ENCODE data around the gene CPOX. TPM values are rescaled to one million over a fixed set of nuclear protein-coding genes. Genes with fewer than 3 reads are reported as not detected.
"Not testable (repeated sequence)": the region's sequence is repeated elsewhere in the genome, so short reads cannot be mapped to it uniquely, and the experiment has no call there.

The CPOX gene
- total RNA-seq, 1 donor from 2014 or later: 17.5 TPM

- no peak for DNase-seq (ENCODE audit: low spot score)
These were observed 31.5 kb downstream of the CPOX start for GRCh38 chr3:98561727-98562521.

DNA sequence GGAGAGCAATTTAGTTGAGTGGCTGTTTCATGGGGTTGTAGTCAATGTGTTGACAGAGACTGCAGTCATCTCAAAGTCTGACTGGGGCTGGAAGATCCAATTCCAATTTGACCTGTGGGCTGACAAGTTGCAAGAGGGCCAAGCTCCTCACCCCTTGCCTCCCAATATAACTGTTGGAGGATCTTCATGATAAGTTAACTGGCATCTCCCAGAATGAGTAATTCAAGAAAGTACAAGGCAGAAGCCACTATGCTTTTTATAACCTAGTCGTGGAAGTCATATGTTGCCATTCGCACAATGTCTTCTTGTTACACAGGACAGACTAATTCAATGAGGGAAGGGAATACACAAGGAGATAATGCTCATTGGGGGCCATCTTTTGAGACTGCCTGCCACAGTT lies 32.5 kb downstream of the CPOX start:
- no peak for DNase-seq (ENCODE audit: low spot score)

GRCh38 chr3:98559769-98560168 lies 33.6 kb downstream of the CPOX start:
- not testable (repeated sequence) for DNase-seq (ENCODE audit: low spot score)

- no peak for DNase-seq (ENCODE audit: low spot score)
These were observed 35.1 kb downstream of the CPOX start for GRCh38 chr3:98558100-98558827.

DNA sequence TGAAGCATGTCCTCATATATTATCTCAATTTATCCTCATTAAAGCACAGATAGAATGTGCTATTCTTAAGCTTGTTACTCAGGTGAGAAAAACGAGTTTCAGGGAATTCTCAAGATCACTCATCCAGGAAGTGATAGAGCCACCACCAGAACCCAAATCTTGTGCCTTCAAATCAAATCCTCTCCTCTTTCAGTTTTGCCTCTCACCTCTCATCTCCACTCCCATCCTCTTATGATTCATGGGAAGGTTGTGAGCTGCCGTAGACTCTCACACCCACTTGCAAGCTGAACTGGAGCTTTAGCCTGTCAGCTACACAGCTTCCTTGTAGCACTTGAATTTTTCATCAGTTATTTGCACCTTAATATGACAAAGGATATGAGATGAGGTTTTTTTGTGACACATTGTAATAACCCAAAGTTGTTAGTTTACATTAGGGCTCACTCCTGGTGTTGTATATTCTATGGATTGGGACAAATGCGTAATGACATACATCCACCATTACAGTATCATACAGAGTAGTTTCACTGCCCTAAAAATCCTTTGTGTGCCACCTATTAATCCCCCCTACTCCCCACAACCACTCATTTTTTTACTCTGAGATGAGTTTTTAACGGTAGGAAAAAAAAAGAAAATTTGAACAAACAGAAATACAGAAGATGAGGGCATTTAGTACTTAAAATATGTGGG lies 35.9 kb downstream of the CPOX start:
- DNase-seq (ENCODE audit: low spot score): no peak

GRCh38 chr3:98556164-98557130 lies 37.0 kb downstream of the CPOX start:
- DNase-seq (ENCODE audit: low spot score): no peak

DNA sequence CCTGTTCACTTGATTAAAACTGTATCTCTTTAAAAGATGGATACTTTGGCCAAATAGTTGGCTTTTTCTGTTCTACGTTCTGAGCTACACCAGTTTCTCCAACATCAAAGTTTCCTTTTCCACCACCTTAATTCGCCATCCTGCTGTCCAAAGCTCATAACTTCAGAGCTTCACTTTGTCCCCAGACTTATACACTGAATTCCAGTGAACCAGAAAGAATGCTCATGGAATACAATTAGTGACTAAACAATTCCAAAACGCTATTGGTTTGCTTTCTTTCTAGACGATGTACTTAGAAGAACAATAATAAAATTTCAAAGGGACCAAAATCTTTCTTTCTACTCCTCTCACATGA lies 38.4 kb downstream of the CPOX start:
- no peak for DNase-seq (ENCODE audit: low spot score)

- DNase-seq (ENCODE audit: low spot score): no peak
These were observed 38.8 kb downstream of the CPOX start for GRCh38 chr3:98554580-98554979.

DNA sequence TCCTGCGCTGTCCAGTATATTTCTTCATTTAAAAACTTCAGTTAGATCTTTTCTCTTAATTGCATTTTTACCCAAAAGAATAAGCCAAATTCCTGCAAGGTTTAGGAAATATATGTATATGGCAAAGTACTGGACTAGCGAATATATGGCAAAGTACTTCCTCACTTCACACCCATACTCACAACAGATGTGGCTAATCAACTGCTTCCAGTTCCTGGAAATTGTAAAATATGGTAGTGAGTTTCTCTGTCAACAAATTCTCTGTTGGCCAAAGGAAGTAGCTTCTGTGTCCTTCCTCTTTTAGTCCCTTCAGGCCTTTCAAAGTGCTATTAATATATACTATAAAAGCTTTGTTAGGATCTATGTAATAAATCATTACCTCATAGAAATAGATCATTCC lies 39.7 kb downstream of the CPOX start:
- no peak for DNase-seq (ENCODE audit: low spot score)

GRCh38 chr3:98553021-98553563 lies 40.3 kb downstream of the CPOX start:
- no peak for DNase-seq (ENCODE audit: low spot score)

GRCh38 chr3:98552232-98553020 lies 41.0 kb downstream of the CPOX start:
- DNase-seq (ENCODE audit: low spot score): no peak

- no peak for DNase-seq (ENCODE audit: low spot score)
These were observed 41.7 kb downstream of the CPOX start for GRCh38 chr3:98551754-98552153.

DNA sequence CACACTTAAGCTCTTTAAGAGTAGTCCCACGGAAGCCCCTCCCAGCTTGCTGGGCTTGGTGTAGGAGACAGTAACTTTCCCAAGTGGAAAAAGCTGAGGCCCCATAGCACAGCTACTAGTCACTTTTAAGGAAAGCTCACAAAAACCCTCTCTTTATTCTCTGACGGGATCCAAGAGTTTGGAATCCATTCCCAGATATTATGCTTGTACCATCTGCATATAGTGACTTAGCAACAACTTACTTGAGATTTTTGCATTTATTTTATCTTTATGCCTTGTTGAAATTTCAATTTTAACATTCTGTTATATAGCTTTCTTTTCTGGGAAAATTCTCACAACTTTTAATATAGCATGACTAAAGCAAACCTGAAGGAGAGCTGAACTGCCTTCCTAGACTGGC lies 42.2 kb downstream of the CPOX start:
- DNase-seq (ENCODE audit: low spot score): no peak

- DNase-seq (ENCODE audit: low spot score): no peak
These were observed 42.6 kb downstream of the CPOX start for GRCh38 chr3:98550833-98551232.

DNA sequence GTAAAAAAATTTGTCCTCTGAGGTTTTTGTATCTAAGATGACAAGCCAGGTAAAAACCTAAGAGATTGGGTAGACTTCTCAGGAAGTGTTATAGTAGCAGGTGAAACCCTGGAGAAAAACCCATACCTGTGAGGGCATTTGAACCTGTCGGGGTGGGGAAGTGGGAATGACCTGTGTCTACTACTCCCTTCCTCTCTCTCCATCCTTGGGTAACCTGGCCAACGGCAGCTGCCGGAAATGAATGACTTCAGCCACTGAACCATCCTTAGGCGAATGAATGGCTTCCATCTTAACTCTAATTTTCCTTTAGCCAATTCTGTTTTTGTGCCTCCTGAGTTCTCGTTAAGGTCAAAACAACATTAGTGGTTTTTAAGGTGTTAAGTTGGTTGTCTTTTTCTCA lies 44.9 kb downstream of the CPOX start:
- no peak for DNase-seq (ENCODE audit: low spot score)

- DNase-seq (ENCODE audit: low spot score): no peak
These were observed 47.5 kb downstream of the CPOX start for GRCh38 chr3:98545940-98546339.

DNA sequence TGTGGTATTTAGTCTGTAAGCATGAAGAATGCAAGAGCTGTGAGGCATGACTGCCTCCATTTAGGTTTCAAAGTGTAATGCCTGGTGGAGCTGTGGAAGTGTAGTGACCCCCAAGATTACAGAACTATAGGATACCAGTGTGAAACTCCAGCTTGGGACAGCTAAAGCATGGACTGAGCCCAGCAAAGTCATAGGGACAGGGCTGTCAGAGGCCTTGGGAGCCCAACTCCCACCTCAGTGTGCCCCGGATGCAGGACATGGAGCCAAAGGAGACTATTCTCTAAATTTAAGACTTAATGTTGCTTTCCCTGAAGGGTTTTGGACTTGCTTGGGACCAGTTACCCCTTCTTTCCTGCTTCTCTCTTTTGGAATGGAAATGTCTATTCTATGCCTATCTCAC lies 50.8 kb downstream of the CPOX start:
- DNase-seq (ENCODE audit: low spot score): no peak

- no peak for DNase-seq (ENCODE audit: low spot score)
These were observed 51.7 kb downstream of the CPOX start for GRCh38 chr3:98541695-98542094.

GRCh38 chr3:98540346-98540745 lies 53.1 kb downstream of the CPOX start:
- DNase-seq (ENCODE audit: low spot score): no peak

DNA sequence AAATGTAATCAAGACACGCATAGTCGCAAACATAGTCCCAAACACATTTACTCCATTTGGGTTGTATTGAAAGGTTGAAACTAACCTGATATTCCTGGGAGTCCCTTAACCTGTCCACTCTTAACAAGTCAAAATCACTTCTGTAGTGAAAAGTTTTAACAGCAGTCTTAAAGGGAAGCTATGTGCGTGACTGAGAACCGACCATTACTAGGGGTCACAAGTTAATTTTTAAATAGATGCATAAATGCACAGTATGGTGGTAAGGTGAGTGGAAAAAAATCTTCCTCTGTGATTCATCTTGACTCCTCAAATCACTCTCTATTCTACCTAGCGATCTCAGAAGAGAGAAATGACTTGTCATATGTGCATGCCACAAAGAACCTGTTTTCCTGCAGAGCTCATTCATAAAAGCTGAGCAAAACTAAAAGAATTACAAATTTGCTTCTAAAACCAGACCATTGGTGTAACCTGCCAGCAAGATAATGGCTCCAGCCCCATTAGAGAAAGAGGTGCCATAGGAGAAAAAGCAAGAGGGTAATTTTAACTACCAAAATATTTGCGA lies 56.9 kb downstream of the CPOX start:
- no peak for DNase-seq (ENCODE audit: low spot score)
